Measurements from ENCODE around the gene VPS16. TPM values are rescaled to one million over a fixed set of nuclear protein-coding genes. Genes with fewer than 3 reads are reported as not detected.
"Not testable (repeated sequence)": the region's sequence is repeated elsewhere in the genome, so short reads cannot be mapped to it uniquely, and the experiment has no call there.

VPS16 gene
- polyA plus RNA-seq, 1 donor = 36.9 TPM

GRCh38 chr20:2869381-2869780 is 28.8 kb downstream of the VPS16 start:
- no peak for DNase-seq

DNA sequence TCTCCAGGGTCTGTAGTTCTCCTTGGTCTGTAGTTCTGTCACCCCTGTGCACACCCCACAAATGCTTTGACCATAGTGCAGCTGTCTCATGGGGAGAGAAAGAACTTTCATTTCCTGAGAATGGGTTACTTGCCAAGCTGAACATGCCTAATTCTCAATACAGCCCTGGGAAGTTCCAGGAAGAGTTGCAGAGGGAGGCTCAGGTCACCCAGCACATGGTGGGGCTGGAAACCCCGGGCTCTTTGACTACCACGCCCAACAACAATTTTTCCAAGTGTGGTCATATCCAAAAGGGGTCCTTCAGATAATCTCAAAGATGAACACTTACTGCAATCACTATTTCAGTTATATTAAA is 30.5 kb downstream of the VPS16 start:
- no peak for DNase-seq

GRCh38 chr20:2871661-2872458 is 31.3 kb downstream of the VPS16 start:
- DNase-seq = no peak

DNA sequence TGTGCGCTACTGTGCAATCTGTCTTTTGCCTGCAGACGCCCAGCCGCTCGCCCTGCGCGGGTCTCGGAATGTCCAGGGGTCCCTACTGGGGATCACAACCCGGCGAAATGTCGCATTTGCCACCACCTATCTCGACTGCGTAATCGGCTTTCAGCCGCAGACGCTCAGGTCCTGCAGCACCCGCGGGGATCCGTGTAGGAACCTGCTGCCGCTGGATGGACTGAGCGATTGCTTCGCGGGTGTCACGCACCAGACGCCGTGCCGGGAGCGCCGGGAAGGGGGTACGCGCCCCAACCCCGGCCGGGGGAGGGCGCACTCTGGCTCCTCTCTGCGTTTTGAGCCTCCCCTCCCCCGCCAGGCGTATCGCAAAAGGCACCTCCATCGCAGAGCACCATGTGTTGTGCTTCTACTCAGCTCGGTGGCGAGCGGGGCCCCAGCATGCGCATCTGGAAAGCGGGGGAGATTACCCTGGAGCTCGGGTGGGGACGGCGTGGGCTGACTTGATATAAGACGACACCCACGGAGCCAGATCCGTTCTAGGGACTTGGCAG is 32.0 kb downstream of the VPS16 start:
- DNase-seq = no peak

DNA sequence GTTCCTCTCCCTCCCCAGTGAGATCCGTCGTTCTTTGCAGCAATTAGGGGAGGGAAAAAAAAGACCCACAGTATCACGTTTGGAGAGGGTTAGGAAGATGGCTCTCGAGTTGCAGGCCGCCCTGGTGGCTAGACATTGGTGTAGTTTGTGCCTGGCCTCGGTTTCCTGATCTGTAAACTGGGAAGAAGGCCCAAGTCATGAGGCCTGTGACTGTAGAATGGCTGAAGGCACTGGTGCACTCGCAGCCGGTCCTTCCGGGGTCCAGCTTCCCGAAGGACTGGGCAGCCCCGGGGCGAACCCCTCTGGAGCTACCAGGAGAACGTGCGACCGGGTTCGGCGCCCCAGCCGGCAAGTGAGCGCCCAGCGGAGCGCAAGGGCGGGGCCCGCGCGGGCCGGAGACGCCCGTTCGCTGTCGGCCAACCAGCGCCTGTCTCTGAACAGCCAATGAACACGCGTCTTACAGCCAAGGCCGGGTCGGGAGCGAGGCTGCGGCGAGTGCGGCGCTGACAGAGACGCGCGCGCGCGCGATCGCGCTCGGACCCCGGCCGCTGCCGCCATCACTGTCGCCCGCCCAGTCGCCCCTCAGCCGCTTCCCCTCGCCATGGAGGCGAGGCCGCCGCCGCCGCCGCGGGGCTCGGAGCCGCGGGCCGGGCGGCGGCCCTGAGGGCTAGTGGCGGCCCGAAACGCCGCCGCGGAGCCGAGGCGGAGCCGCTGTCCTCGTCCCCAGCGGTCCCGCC is 32.6 kb downstream of the VPS16 start, which contains the start of gene PTPRA:
TSS of gene PTPRA (plus strand) at position 472 of the 737 bp plus-strand sequence. CDS start 90,797 bp downstream, outside the sequence.
- DNase-seq = peak; percentile 90

DNA sequence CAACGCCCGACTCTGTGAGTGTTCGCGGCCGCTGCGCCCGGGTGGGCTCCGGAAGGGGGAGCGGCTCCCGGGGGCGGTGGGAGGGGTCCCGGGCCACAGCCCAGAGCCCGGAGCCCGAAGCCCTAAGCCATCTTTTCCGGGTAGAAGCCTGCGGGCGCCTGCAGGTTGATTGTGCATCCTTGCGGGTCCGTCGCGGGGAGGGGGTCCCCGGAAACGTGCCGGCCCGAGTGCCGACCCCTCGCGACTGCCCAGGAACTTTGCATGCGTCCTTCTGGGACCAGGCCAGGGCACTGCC is 33.1 kb downstream of the VPS16 start:
- DNase-seq = peak; percentile 55

GRCh38 chr20:2874456-2874855 is 33.9 kb downstream of the VPS16 start:
- no peak for DNase-seq

DNA sequence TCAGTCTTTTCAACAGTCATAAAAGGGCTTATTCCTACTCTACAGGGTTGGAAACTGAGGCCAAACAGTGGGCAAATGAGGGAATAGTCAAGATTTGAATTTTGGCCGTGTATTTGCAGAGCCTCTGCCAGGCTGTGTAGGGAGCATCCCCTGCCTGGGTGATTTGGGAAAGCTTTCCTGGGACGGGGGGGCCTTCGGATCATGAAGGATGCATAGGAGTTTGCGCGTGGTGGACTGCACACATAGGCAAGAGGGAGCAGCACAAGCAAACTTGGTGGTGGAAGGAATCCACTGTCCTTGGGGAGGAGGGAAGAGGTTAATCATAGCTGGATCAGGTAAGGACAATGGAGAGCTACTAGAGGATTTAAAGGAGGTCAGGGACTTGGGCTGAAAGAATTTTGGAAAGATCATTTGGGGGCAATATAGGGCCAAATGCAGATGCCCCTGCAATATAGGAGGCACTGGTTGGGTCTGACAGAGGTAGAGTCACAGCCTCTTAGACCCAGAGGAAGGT is 35.2 kb downstream of the VPS16 start:
- DNase-seq = no peak

DNA sequence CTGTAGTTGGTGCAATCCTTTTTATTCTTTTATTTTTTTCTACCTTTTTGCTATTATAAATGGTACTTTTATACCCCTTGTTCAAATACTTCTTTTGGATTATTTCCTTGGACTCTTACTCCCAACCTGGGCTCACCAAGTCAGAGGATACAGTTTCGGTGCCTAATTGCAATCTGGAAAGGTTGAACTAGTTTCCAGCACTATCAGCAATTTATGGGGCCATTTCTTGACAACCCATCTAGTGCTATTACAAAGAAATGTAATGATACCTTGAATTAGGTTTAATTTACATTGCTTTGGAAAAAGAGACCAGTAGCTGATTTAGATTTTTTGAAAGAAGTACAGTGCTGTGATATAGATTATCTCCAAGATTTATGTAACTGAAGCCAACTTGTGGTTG is 38.0 kb downstream of the VPS16 start:
- no peak for DNase-seq

GRCh38 chr20:2879146-2879545 is 38.6 kb downstream of the VPS16 start:
- DNase-seq = no peak

- DNase-seq = no peak
Observed at GRCh38 chr20:2880650-2881049, 40.1 kb downstream of the VPS16 start.

DNA sequence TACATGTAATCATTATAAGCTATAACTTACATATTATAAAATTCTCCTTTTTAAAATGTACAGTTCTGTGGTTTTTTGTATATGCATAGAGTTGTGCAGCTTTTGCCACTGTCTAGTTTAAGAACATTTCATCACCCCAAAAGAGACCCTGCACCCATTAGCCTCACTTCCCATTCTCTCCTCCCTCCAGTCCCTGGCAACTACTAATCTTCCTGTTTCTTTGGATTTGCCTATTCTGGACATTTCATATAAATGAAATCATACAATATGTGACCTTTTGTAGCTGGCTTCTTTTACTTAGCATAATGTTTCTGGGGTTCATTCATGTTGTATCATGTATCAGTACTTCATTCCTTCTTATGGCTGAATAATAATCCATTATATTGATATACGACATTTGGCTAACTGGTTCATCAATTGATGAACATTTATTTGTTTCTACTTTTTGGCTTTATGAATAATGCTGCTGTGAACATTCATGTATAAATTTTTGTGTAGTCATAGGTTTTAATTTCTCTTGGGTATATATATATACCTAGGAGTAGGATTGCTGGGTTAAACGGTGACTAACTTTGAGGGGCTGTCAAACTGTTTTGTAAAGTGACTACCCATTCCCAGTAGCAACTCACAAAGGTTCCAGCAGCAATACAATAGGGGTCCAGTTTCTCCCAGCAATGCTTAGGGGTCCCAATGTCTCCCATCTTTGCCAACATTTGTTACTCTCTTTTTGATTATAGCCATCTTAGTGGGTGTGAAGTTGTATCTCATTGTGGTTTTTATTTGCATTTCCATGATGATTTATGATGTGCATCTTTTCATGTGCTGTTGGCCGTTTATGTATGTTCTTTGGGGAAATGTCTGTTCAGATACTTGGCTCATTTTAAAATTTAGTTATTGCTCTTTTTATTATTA is 43.4 kb downstream of the VPS16 start:
- DNase-seq = no peak

- DNase-seq = no peak
Observed at GRCh38 chr20:2887715-2888114, 47.2 kb downstream of the VPS16 start.

DNA sequence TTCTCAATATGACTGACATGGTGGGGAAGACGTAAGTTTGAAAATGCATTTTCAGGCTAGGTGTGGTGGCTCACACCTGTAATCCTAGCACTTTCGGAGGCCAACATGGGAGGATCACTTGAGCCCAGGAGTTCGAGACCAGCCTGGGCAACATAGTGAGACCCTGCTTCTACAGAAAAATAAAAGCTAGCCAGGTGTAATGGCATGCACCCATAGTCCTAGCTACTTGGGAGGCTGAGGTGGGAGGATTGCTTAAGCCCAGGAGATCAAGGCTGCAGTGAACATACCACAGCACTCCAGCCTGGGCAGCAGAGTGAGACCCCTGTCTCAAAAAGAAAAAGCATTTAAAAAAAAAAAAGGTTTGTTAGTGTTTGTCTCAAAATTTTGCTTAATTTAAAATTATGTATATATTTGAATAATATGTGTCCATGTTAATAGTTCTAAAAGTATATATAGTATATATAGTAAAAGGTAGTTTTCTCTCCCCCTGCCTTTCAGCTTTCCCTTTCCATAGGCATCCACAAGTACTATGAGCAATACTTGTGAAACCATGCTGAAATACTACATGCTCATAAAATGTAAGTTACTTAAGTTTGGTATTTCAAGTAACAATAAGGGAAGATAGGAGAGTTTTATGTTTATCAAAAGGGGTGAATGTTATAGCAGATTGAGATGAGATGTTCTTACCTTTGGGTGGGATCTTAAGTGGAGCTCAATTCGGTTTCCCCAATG is 47.8 kb downstream of the VPS16 start:
- DNase-seq = no peak

DNA sequence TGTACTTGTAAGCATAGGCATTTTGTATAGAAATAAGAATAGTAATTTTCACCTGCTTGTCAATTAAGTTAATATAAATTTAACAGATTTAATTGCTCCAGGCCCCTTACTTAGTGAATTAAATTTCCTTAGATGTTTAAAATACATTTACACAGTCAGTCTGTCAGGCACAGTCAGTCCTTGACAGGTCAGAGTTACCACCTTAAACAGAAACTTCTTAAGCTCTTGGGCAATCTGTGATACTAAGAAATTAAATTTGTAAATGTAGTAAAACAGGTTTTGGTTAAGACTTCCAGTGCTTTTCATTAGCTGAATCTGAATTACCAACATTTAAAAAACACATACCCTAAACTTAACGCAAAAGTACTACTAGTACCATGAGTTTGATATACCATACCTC is 48.7 kb downstream of the VPS16 start:
- DNase-seq = no peak

DNA sequence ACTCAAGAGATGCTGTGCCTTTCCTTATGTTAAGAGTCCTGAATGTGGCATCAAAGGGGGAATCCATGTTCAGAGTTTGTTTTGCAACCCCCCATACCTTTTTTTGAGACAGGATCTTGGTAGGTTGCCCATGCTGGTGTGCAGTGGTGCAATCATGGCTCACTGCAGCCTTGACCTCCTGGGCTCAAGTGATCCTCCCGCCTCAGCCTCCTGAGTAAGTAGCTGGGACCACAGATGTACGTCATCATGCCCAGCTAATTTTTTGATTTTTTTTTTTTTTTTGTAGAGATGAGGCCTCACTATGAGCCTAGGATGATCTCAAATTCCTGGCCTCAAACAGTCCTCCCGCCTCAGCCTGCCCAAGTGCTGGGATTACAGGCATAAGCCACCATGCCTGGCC is 49.3 kb downstream of the VPS16 start:
- DNase-seq = no peak

GRCh38 chr20:2890742-2891141 is 50.2 kb downstream of the VPS16 start:
- no peak for DNase-seq

- no peak for DNase-seq
Observed at GRCh38 chr20:2891343-2891742, 50.8 kb downstream of the VPS16 start.

- DNase-seq = no peak
Observed at GRCh38 chr20:2892376-2892775, 51.8 kb downstream of the VPS16 start.

DNA sequence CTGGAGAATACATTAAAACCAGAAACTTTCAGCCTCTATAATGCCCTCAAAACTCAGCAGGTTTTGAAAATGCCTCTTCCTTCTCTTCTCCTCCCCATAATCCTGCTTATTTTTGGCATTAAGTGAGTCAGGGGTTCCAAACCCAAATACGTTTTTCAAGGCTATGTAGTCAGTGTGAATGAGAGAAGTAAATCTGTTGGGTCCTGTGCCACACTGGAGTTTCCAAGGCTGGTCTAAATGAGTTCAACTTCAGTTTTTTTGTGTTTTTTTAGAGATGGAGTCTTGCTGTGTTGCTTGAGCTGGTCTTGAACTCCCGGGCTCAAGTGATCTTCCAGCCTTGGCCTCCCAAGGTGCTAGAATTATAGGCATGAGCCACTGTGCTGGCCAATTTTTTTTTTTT is 53.7 kb downstream of the VPS16 start:
- no peak for DNase-seq

DNA sequence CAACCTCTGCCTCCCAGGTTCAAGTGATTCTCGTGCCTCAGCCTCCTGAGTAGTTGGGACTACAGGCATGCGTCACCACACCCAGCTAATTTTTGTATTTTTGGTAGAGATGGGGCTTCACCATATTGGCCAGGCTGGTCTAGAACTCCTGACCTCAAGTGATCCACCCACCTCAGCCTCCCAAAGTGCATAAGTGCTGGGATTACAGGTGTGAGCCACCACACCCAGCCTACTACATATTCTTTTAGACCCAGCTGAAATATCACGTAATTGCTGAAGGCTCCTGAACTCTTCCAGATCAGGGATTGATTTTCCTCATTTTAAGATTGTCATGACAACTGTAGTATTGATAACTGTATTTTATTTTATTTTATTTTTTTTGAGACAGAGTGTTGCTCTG is 54.6 kb downstream of the VPS16 start:
- not testable (repeated sequence) for DNase-seq

GRCh38 chr20:2899243-2899642 is 58.7 kb downstream of the VPS16 start:
- no peak for DNase-seq

All from left kidney (tissue), 2 donors.